HEK293T (cell line): ENCODE data around the gene TRDMT1.

Experiments
- CTCF ChIA-PET: fragments of 350-600 bp; formaldehyde crosslinking; extraction: SDS; loops from one replicate; lab custom pipeline; 2021; ENCODE audit warnings: antibody characterized with exemption, inconsistent platforms; lab: Yijun Ruan, JAX
- POLR2A ChIA-PET: fragments of 350-600 bp; formaldehyde crosslinking; extraction: SDS; loops from one replicate; lab custom pipeline; 2020; ENCODE audit warnings: antibody characterized with exemption, inconsistent platforms; lab: Yijun Ruan, JAX
- DNase-seq: peaks from one replicate; pipeline ENCODE4 v3.0.0; 2012; ENCODE audit warnings: mixed read lengths; ENCODE audit errors: extremely low spot score
- ARNT ChIP-seq: fragments of 450-650 bp; IDR thresholded peaks from 2 replicates; pipeline ENCODE4 v1.6.1; 2017; ENCODE audit warnings: mild to moderate bottlenecking
- BHLHE40 ChIP-seq: fragments of 450-650 bp; IDR thresholded peaks from 2 replicates; pipeline ENCODE4 v1.6.1; 2016; ENCODE audit warnings: mild to moderate bottlenecking, moderate library complexity, borderline replicate concordance
- CTBP1 ChIP-seq: fragments of 450-650 bp; IDR thresholded peaks from 2 replicates; pipeline ENCODE4 v1.6.1; 2016; ENCODE audit warnings: borderline replicate concordance
- ELF4 ChIP-seq: fragments of 450-650 bp; IDR thresholded peaks from 2 replicates; pipeline ENCODE4 v1.6.1; 2017; ENCODE audit warnings: antibody characterized with exemption
- FOXA1 ChIP-seq: fragments of 450-650 bp; IDR thresholded peaks from 2 replicates; pipeline ENCODE4 v1.6.1; 2016; ENCODE audit warnings: mild to moderate bottlenecking
- FOXK2 ChIP-seq: fragments of 450-650 bp; IDR thresholded peaks from 2 replicates; pipeline ENCODE4 v1.6.1; 2016; ENCODE audit warnings: mild to moderate bottlenecking
- FOXM1 ChIP-seq: fragments of 450-650 bp; IDR thresholded peaks from 2 replicates; pipeline ENCODE4 v1.6.1; 2017; ENCODE audit warnings: mild to moderate bottlenecking, borderline replicate concordance
- HDGF ChIP-seq: fragments of 450-650 bp; IDR thresholded peaks from 2 replicates; pipeline ENCODE4 v1.6.1; 2017; ENCODE audit warnings: antibody characterized with exemption, borderline replicate concordance
- L3MBTL2 ChIP-seq: fragments of 450-650 bp; conservative IDR thresholded peaks from 2 replicates; pipeline ENCODE4 v1.6.1; 2016; ENCODE audit warnings: mild to moderate bottlenecking
- LEF1 ChIP-seq: fragments of 450-650 bp; IDR thresholded peaks from 2 replicates; pipeline ENCODE4 v1.6.1; 2017; ENCODE audit warnings: mild to moderate bottlenecking, borderline replicate concordance
- NFRKB ChIP-seq: fragments of 450-650 bp; IDR thresholded peaks from 2 replicates; pipeline ENCODE4 v1.6.1; 2016; ENCODE audit warnings: mild to moderate bottlenecking, moderate library complexity
- SP1 ChIP-seq: fragments of 450-650 bp; IDR thresholded peaks from 2 replicates; pipeline ENCODE4 v1.6.1; 2017
- SUZ12 ChIP-seq: fragments of 450-650 bp; IDR thresholded peaks from 2 replicates; pipeline ENCODE4 v1.6.1; 2016; ENCODE audit warnings: mild to moderate bottlenecking
- TARDBP ChIP-seq: fragments of 450-650 bp; IDR thresholded peaks from 2 replicates; pipeline ENCODE4 v1.6.1; 2016
- ZNF384 ChIP-seq: fragments of 450-650 bp; IDR thresholded peaks from 2 replicates; pipeline ENCODE4 v1.6.1; 2016
- TF ChIP-seq, protein P1 (sequence below): fragments of 450-650 bp; IDR thresholded peaks from 2 replicates; pipeline ENCODE4 v1.6.1; 2016

The TRDMT1 gene, protein sequence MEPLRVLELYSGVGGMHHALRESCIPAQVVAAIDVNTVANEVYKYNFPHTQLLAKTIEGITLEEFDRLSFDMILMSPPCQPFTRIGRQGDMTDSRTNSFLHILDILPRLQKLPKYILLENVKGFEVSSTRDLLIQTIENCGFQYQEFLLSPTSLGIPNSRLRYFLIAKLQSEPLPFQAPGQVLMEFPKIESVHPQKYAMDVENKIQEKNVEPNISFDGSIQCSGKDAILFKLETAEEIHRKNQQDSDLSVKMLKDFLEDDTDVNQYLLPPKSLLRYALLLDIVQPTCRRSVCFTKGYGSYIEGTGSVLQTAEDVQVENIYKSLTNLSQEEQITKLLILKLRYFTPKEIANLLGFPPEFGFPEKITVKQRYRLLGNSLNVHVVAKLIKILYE

DNA sequence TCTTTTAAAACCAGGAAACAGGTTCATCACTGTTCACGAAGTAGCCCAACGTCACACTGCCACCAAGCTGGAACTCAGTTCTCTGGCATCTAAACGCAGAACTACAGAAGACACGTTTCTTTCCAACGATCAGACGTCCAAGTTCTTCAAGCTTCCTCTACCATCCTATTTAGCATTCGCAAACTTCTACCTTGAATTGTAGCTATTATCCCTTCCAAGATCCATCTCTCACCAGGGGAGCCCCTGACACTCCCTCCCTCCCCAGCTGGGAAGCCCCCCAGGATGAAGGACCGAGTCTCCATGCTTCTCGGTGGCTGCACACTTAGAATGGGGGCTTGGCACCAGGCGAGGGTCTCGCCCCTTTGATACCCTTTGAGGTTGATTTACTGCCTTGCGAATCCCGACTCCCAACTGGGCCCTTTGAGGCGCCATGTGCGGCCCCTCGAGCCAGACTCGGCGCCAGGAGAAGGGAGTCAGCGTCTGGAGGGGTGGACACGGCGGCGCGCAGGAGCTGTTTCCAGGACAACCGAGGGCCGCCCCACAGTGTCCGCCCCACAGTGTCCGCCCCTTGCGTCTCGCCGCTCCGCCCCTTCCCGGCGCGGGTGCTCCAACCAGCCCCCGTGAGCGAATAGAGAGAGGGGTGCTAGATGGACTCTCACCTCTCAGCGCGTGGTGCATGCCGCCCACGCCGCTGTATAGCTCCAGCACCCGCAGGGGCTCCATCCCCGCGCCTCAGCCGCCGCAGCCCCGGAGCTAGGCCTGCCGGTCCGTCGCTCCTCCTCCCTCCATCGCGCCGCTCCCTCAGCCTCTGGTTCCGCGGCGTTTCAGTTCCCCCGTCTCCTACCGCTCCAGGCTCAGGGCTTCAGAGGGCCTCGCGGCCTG, at the start of gene TRDMT1:
TSS of gene TRDMT1 (minus strand) at position 761 of the 882 bp plus-strand sequence. CDS start at position 723, 38 bp downstream.
- TF ChIP-seq TARDBP (no peak), ELF4 (peak; percentile 31; the same call in 1 of the 2 replicates), CTBP1 (peak; percentile 78), FOXA1 (no peak), ZNF384 (no peak), ARNT (0 out of 2 replicates have a peak, but pooled peaks have one; percentile 47), L3MBTL2 (peak; percentile 89), SUZ12 (no peak), FOXM1 (peak; percentile 61; the same call in 1 of the 2 replicates), HDGF (no peak)
- TF ChIP-seq, protein P1, sequence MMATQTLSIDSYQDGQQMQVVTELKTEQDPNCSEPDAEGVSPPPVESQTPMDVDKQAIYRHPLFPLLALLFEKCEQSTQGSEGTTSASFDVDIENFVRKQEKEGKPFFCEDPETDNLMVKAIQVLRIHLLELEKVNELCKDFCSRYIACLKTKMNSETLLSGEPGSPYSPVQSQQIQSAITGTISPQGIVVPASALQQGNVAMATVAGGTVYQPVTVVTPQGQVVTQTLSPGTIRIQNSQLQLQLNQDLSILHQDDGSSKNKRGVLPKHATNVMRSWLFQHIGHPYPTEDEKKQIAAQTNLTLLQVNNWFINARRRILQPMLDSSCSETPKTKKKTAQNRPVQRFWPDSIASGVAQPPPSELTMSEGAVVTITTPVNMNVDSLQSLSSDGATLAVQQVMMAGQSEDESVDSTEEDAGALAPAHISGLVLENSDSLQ = peak; percentile 68
- ChIA-PET CTCF (interaction anchor here (0.6 to 1.4 kb wide), 2 partner anchors 30 to 86 kb away, joined by 3 to 4 read pairs; no protein-coding TSS in a partner anchor), POLR2A (interaction anchor here (0.6 to 4.6 kb wide), 19 partner anchors 9 to 250 kb away, joined by 3 to 104 read pairs (median 4); partner anchors contain the start of gene VIM)
- peak; percentile 82 for DNase-seq

DNA sequence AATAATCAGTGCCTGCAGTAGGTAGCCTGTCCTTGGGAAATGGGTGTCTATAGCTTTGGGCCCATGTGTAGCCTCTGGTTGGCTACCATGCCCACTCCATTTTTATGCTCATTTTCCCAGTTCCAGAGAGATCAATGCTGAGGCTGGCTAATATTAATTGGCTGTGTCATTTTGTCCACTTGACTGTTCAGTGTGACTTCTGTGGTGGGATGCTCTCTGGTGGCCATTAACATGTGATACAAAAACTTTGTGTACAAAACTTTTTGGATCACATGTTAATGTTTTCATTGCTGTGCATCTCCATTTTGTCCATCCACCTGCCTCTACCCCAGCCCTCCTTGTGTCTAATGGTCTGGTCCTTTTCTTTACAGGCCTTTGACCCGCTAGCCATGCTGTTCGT, 49.3 kb upstream of the TRDMT1 start:
- TF ChIP-seq FOXK2 (no peak), NFRKB (no peak), TARDBP (no peak), BHLHE40 (no peak), L3MBTL2 (no peak)
- DNase-seq = no peak
- POLR2A ChIA-PET = no interaction called here
- CTCF ChIA-PET = no interaction called here

DNA sequence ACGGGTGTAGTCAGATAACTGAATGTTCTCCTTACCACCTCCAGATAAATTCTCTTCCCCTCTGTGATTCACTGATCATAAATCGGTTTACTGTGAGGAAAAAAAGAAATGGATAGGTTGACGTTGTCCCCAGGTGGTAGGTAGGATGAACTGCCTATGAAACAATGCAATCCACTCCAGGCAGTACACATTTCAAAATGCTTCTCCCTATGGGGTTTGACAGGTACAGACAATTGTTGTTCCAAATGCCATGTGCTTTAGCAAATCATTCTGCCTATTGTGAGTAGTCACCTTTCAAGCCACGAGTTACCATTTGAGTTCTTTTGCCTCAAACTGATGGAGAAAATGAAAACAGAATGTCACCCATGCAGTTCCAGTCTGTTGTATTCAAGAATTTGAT, 48.3 kb upstream of the TRDMT1 start:
- ChIA-PET POLR2A (no interaction called here), CTCF (no interaction called here)
- DNase-seq = no peak
- TF ChIP-seq, protein P1 = no peak
- TF ChIP-seq SP1 = no peak
- no peak for TF ChIP-seq CTBP1
- no peak for TF ChIP-seq ARNT
- TF ChIP-seq FOXM1 = no peak
- TF ChIP-seq SUZ12 = no peak
- no peak for TF ChIP-seq FOXK2
- TF ChIP-seq ZNF384 = no peak
- no peak for TF ChIP-seq TARDBP

DNA sequence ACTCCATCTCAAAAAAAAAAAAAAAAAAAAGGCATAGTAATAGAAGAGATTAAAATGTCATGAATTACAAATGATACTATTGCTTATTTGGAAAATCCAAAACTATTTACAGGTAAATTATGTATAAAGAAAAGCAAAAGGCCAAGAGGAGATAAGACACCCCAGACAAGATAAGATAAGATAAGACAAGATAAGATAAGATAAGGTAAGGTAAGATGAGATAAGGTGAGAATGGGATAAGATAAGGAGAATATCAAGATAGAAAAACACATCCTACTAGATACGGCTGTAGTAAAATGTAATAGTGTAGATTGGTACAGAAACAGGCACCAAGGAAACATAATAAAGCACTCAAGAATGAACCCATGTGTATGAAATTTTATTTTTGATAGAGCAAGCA, 47.5 kb upstream of the TRDMT1 start:
- ChIA-PET POLR2A (no interaction called here), CTCF (no interaction called here)
- DNase-seq = no peak
- TF ChIP-seq NFRKB (no peak), ARNT (no peak), CTBP1 (no peak), SP1 (no peak), BHLHE40 (no peak), FOXK2 (no peak), FOXM1 (no peak), TARDBP (no peak), FOXA1 (no peak), L3MBTL2 (no peak), ELF4 (no peak), ZNF384 (no peak), LEF1 (no peak)
- TF ChIP-seq, protein P1 = no peak

DNA sequence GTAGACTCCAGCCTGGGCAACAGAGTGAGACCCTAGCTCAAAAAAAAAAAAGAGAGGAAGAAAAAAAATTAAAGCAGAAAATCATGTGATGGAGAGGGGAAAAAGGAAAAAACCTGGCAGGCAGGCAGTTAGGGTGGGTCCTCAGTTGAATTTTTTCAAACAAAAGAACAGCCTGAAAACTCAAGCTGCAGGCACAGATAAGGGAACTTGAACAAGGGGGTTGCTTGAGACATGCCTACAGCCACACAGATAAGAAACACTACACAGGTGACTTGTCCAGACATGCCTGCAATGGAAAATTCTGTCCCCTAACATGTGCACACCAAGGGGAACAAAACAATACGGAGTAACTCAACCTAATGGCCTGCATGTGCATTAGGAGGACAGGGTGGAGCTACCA, 45.7 kb upstream of the TRDMT1 start:
- TF ChIP-seq SUZ12 (no peak), ELF4 (no peak), FOXK2 (no peak), BHLHE40 (no peak), FOXA1 (no peak), FOXM1 (no peak), ZNF384 (no peak), CTBP1 (no peak), NFRKB (no peak), L3MBTL2 (no peak), LEF1 (no peak), ARNT (no peak)
- TF ChIP-seq, protein P1 = no peak
- POLR2A ChIA-PET = no interaction called here
- CTCF ChIA-PET = interaction anchor here (0.7 kb wide), 1 partner anchor 258 kb away, joined by 3 read pairs; no protein-coding TSS in a partner anchor
- DNase-seq = no peak
